HG02981 (cell line): Measurements from ENCODE around the gene NCOA7.

Experiments
- ATAC-seq: cut with Tn5 transposase; IDR thresholded peaks from one replicate; pipeline ENCODE4 v1.9.1; 2021; ENCODE audit warnings: mild to moderate bottlenecking, moderate library complexity; ENCODE audit not compliant: unreplicated experiment

The NCOA7 gene, protein sequence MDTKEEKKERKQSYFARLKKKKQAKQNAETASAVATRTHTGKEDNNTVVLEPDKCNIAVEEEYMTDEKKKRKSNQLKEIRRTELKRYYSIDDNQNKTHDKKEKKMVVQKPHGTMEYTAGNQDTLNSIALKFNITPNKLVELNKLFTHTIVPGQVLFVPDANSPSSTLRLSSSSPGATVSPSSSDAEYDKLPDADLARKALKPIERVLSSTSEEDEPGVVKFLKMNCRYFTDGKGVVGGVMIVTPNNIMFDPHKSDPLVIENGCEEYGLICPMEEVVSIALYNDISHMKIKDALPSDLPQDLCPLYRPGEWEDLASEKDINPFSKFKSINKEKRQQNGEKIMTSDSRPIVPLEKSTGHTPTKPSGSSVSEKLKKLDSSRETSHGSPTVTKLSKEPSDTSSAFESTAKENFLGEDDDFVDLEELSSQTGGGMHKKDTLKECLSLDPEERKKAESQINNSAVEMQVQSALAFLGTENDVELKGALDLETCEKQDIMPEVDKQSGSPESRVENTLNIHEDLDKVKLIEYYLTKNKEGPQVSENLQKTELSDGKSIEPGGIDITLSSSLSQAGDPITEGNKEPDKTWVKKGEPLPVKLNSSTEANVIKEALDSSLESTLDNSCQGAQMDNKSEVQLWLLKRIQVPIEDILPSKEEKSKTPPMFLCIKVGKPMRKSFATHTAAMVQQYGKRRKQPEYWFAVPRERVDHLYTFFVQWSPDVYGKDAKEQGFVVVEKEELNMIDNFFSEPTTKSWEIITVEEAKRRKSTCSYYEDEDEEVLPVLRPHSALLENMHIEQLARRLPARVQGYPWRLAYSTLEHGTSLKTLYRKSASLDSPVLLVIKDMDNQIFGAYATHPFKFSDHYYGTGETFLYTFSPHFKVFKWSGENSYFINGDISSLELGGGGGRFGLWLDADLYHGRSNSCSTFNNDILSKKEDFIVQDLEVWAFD

GRCh38 chr6:125790358-125791150 is at the start of gene NCOA7:
Gene NCOA7, plus strand, starts transcription at chr6:125790960. Its CDS starts 24,395 bp downstream, at chr6:125815355.
- ATAC-seq = peak; percentile 67

DNA sequence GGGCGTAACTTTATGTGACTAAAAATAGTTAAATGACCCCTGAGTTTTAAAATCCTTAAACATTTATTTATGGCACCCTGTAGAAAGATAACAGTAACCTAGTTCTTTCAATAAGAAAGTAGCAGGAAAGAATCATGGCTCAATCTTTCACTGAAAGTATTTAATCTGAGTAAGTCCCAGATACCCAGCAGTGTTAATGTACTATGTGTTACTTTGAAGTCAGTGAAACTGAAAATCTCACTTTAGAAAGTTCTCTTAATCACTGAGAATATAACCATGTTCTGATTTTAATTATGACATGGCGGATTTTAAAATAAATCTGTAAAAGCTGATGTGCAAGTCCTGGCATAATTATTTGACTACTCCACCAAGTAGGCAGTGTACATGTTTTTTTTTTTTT is 49.4 kb upstream of the NCOA7 start:
- ATAC-seq = no peak

- no peak for ATAC-seq
Measured at GRCh38 chr6:125742024-125742423, 48.7 kb upstream of the NCOA7 start.

DNA sequence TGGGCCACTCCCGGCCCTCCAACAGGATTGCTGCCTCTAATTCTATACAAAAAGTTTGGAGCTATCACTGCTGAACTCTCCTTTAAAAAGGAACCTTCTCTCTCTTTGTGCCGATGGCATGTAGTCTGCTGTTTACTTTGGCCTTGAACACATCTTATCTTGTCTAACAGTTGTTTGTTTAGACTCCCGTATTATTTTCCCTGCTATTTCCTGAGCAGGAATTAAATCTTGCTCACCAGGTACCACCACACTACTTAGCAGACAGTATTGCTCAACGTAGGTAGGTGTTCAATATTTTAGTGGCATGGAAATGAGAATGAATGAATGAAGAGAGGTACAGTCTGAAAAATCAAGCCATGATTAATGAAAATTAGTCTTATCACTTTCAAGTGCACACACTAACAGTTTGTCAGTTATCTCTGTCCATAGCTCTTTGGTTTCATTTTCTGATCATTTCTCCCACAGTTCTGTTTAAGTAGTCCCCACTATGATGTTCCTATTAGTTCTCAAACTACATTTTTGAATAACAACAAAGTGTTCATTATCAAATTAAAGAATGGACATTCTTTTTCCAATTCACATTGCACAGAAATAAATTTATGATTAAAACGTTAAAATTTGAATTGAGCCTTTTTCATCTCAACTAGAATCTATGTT is 48.2 kb upstream of the NCOA7 start:
- ATAC-seq = no peak

- no peak for ATAC-seq
Measured at GRCh38 chr6:125743604-125744003, 47.2 kb upstream of the NCOA7 start.

DNA sequence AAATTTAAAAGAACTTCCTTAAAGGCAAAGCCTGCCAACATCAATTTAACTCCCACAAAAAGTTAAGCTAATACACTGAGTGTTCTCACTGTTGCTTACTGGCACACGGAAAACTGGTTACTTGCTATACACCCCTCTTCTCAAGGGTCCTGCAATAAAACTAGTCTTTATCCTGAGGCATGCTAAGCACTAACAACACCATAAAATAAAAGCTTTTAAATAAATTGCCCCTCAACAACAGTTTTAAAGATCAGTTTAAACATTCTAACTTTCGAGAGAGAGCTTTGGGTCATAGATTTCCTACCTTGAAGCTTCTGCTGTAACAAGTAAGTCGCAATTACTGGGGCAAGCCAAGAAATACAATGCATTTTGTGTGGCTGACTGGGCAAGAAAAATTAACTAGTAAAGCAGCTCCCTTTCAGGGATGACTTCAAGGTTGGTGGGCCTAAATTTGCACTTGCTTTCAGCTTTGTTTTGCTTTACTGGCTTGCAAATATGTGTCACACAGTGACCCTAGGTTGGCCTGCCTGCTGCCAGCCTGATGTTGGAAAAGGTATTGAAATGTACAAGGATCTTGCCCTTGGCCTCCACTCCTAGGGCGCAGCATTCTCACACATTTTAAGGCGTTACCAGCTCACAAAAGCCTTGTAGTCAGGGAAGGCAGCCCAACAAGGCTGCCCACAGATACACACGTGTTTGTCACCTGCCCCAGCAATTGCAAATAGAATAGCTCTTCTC is 45.3 kb upstream of the NCOA7 start:
- ATAC-seq = no peak

DNA sequence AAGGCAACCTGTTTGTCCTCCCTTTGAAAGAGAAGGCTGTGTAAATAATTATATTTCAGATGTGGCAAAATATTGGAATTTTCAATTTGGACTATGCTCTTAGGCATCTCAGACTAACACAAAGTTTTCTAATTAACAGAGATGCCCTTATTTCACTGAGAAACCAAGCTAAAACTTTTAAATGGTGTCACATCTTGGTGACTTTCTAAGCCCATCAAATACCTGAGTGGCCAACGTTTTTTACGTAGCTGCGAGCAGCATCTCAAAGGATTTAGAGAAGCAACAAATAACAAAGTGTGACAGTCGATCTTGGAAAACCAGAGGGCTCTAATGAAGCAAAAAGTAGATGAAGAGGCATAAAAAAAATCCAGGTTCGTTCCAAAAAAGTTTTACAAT is 44.7 kb upstream of the NCOA7 start:
- no peak for ATAC-seq

GRCh38 chr6:125746731-125747588 is 43.8 kb upstream of the NCOA7 start:
- ATAC-seq = peak; percentile 47

DNA sequence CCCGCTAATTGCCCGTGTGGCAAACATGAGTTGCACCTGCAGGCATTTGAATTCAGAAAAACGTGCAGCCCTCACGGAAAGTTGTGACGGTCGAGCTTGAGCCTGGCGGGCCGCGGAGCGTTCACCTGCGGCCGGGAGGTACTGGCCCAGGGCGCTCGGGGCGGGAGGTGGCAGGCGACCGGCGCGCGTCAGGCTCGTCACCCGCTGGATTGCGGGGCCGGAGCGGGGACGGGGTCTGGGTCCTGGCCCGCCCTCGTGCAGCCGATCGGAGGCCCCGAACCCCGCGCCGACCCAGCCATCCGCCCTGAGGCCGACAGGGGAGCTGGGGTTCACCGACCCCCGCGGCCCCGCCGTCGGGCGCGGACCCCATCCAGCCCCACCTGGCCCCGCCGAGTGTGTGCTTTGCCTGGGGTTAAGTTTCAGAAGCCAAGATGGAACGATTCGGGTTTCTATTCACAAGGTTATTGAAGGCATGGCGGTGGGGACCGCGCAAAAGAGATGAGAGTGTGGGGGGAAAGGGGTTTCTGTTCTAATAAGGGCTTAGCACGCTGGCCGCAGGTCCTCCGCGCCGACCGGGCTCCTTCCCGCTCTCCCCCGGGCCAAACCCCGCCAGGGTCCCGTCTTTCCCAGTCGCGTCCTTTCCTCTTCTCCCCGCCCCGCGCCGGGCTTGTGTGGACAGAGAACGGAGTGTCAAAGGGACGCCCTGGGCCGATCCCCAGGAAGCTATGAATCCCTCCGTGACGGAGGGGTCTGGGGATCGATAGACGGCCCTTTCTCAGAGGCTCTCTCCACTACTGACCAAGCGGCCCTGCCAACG is 43.0 kb upstream of the NCOA7 start:
- ATAC-seq = no peak

DNA sequence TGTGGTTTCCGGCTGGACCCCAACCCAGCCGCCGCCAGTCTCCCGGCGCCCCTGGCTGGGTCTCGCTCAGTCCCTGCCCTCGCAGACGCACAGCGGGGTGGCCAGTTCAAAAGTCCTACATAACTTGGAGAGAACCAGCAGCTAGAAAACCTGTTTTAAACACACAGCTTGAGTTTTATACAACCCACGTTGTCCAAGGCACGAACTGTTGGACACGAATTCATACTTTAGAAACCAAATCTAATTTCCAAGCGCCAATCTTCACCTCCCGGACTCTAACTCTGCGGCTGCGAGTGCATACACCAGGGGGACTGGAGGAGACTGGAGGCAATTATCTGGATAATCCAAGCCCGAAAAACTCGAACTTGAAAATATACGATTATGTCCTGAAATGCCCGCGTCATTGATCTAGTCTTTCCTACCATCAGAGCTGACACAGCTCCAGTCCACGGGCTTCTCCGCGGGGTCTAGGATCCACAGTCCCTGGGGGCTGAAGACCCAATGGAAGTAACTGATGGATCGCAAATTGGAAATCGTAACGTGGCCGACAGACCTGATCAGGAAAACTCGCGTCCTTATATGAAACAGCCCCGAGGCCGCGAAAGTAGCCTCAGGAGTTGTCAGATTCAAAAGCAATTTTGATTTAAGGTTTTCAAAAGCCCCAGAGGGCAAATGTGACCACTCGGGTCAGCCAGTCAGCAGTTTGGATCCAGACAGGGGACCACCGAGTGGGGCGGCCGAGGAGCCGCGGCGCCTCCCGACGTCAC is 42.2 kb upstream of the NCOA7 start:
- no peak for ATAC-seq

GRCh38 chr6:125749173-125749864 is 41.4 kb upstream of the NCOA7 start, which contains the start of gene HEY2:
Gene HEY2, plus strand, starts transcription at chr6:125749632. Its CDS starts 145 bp downstream, at chr6:125749777.
- ATAC-seq = peak; percentile 83

DNA sequence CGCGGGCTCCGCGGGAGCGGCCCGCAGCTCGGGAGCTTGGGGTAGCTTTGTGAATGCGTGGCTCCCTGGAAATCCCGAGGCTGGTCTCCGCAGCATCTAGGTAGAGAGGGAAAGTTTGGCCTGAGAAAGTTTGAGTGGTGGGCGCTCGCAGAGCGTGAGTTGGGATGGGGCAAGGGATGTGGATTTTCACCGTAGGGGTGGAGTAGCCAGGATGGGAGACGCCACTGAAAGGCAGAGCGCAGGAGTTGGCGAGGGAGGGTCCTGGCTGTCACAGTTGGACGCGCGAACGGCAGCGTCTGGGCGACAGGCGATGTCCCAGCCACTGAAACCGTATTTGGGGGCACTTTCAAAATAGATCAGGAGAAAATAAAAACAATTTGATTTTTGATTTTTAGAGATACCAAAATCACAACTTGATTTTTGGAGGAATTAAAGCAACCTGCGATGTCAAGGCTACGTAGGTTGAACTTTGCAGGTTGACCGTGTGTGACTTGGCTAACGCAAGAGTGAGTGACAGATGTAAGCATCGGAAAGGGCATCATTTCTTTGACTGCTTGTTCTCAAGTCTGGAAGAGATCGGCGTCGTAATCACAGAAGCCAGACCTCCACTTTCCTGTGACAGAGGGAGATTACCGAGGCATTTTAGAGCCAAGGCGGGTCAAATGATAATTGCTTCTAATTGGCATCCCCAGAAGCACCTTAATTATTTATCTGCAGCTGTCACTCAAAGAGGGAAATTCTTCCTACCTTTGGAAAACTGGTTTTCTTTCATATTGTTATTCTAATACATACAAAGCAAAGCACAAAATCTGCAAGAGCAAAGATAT is 40.7 kb upstream of the NCOA7 start:
- ATAC-seq = no peak

- ATAC-seq = no peak
Measured at GRCh38 chr6:125750692-125751333, 39.9 kb upstream of the NCOA7 start.

DNA sequence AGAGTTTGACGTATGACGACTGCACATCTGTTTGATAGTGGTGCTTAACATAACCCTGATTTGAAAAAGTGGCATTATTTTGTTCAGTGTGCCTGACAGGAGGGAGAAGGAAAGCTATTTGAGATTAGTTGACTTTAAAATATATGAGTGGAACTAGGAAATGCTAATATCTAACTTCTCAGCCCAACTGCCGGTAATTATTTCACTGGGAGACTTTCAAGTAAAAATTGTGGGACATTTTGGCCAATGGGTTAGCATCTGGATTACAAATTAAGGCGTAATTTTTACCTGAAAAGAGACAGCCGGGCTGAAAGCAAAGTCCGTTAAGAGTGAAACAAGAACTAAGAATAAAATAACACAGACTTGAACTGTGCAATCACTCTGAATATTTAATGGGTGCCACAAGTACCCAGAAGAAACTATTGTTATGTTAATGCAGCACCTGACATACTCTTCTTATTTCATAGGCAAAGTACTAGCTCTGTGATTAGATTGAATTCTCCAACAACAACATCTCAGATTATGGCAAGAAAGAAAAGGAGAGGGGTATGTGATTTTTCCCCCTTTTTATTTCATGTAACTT is 39.3 kb upstream of the NCOA7 start:
- no peak for ATAC-seq

- ATAC-seq = no peak
Measured at GRCh38 chr6:125752773-125753172, 38.0 kb upstream of the NCOA7 start.
